OCI-M2 (cell line): Measurements from ENCODE around the gene LRTM2.
"Not testable (repeated sequence)": the region's sequence is repeated elsewhere in the genome, so short reads cannot be mapped to it uniquely, and the experiment has no call there.

Experiments used
- DNase-seq: peaks from one replicate; lab custom pipeline; 2025; ENCODE audit not compliant: unreplicated experiment; lab: John Stamatoyannopoulos, UW

LRTM2 gene

GRCh38 chr12:1811281-1811947 lies 9.0 kb upstream of the LRTM2 start:
- DNase-seq, result no peak

- no peak for DNase-seq
Observed at GRCh38 chr12:1811948-1812291, 8.4 kb upstream of the LRTM2 start.

- DNase-seq, result no peak
Observed at GRCh38 chr12:1812650-1813302, 7.6 kb upstream of the LRTM2 start.

- DNase-seq, result no peak
Observed at GRCh38 chr12:1814266-1814665, 6.1 kb upstream of the LRTM2 start.

DNA sequence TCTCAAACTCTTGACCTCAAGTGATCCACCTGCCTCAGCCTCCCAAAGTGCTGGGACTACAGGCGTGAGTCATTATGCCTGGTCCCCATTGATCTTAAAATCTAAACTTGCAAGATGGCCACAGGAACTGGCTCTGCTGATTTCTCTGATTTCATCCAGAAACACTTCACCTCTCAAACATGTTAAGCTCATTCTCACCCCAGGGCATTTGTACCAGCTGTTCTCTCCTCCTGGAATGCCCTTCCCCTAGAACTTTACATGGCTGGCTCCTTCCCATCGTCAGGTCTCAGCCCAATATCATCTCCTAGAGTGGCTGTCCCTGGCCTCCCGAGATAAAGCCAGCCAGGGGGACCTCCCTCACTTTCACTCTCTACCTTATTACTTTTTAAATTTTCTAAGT lies 5.3 kb upstream of the LRTM2 start:
- no peak for DNase-seq

GRCh38 chr12:1815814-1816729 lies 4.3 kb upstream of the LRTM2 start:
- DNase-seq, result no peak

- no peak for DNase-seq
Observed at GRCh38 chr12:1816730-1817348, 3.5 kb upstream of the LRTM2 start.

DNA sequence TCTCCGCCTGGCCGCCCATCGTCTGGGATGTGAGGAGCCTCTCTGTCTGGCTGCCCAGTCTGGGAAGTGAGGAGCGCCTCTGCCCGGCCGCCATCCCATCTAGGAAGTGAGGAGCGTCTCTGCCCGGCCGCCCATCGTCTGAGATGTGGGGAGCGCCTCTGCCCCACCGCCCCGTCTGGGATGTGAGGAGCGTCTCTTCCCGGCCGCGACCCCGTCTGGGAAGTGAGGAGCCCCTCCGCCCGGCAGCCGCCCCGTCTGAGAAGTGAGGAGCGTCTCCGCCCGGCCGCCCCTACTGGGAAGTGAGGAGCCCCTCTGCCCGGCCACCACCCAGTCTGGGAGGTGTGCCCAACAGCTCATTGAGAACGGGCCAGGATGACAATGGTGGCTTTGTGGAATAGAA lies 2.4 kb upstream of the LRTM2 start:
- not testable (repeated sequence) for DNase-seq

DNA sequence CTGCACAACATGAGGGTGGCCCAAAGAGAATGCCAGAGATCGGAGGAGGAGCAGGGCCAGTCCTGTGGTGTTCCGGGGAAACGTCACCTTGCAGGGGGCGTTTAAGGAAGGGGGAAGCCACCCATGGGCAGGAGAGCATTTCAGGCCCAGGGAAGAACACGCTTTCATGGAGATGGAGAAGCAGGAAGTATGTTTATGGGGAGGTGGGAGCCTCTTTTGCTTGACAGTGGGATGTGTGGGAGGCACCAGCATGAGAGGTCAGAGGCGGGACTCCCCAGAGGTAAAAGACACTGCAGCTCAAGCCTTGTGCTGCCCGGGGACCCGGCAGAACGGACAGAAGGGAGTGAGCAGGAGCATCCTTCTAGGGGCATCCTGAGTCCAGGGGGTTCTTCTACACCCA lies 1.3 kb upstream of the LRTM2 start:
- DNase-seq, result no peak

- DNase-seq, result no peak
Observed at GRCh38 chr12:1819571-1819970, 794 bp upstream of the LRTM2 start.

- DNase-seq, result no peak
Observed at GRCh38 chr12:1820896-1821291, 529 bp downstream of the LRTM2 start.

DNA sequence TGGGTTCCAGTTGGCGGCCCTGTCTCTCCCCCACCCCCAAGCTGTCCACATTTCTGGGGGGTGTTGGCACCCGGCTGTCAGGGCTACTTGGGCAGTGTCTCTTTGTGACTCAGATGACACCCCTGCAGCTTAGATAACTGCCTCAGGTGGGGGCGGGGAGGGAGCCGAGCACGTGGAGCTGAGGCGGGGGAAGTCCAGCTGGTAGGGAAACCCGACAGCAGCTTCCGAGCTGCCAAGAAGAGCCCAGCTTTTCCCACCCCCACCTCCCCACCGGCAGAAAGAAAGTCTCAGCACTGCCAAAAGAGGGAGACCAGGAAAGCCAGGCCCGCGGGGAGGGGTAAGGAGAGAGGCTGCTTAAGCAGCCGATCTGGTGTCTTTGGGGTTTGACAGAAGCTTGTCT lies 1.4 kb downstream of the LRTM2 start:
- no peak for DNase-seq

- DNase-seq, result no peak
Observed at GRCh38 chr12:1822699-1823098, 2.3 kb downstream of the LRTM2 start.

DNA sequence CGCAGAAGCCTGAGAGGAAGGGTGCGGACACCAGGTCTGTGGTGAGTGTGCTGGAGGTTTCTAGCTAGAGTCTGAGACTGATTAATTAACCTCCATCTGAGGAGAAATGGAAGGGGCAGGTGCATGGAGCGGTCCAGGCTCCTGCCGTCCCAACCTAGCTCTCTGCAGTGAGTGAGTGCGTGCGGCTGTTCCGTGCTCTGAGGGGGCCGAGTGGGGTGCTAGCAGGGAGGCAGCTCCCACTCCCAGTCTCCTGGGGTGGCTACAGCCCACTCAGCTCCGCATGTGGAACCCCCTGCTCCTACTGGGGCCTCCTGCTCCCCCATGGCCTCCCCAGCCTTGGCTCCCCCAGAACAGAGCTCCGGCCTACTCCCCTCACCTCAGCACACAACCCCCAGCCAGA lies 2.9 kb downstream of the LRTM2 start:
- DNase-seq, result no peak

- DNase-seq, result no peak
Observed at GRCh38 chr12:1825382-1826102, 5.2 kb downstream of the LRTM2 start.

DNA sequence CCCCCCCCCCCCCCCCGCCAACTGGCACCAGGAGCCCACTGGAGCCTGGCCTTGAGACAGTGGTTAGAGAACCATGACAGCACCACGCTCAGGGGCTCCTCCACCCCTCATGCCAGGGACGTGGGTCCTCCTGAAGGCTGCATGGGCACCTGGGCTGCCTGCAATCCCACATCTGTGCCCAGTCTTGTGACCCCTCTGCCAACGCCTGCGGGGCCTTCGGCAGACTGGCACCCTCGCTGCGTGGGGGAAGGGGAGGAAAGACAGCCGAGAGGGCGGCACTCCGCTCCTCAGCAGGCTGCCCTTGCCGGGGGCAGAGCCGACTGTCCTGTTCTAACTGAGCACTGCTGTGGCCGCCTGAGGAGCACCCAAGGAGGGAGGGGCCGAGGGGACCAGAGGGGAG lies 6.0 kb downstream of the LRTM2 start:
- DNase-seq, result no peak

DNA sequence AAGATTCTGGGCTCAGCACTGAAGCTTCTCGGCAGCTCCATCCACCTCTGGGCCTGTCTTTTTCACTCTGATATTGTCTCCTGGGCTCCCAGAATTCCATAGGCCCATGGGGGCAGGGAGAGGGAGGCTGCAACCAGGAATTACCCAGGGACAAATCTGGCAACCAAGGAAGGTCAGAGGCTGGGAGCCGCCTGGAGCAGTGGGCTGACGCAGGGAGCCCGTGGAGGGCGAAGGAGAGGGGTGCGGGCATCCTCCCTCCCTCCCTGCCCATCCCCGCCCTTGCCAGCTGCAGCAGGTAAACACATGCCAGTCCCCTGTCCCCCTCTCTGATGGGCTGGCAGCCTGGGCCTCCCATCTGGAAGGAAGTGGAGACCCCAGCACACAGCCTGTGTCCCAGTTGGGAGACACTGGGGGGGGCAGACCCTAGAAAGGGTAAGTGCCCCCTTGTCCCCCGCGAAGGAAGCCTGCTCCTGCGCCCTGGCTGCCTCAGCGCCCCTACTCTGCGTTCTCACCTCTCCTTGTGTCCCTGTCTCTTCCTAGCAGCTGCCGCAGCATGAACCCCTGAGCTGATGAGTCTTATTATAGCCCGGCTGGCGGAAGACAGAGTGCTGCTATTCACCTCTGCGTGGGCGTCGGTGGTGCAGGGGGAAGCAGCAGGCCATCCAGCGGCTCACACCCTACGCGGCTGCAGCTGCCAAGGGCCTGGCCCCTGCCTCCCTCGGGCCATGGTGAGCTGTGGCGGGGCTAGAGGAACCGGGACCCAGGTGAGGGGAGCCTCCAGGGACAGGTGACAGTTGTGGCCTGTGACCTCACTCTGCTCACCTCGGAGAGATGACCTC lies 6.7 kb downstream of the LRTM2 start:
- DNase-seq, result no peak

GRCh38 chr12:1827826-1828805 lies 7.8 kb downstream of the LRTM2 start:
- DNase-seq, result no peak

DNA sequence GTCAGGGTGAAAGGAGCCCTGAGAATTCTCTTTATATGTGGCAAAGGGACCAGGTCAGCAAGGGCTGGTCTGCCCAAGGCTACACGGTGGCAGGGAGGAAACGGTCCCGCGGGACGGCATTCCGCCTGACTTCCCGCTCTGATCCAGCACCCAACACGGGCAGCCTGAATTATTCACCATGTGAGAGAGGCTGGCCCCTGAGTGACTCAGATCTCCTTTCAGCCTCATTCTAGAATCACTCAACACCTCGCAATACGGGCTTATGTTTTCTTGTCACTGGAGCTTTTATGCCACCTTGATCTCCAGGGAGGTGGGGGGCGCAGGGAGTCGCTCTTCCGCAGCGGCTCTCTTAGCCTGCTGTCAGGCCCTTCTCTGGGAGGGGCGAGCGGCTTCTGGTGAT lies 8.5 kb downstream of the LRTM2 start:
- DNase-seq, result no peak
